GM23338 (cell line): Measurements from ENCODE around the gene AP3B2.

Source experiments
- REST ChIP-seq: IDR thresholded peaks from one replicate; pipeline ENCODE4 v1.6.1; 2018; ENCODE audit warnings: antibody characterized with exemption; ENCODE audit not compliant: unreplicated experiment
- TF ChIP-seq, protein P1 (sequence below), 2 experiments: fragments of 200-600 bp in 1 of 2; sonication (generic) in 1 of 2; conservative IDR thresholded peaks; 2 replicates each; pipeline versions ENCODE4 v1.5.1 to v1.6.1; 2016 to 2017; ENCODE audit warnings: antibody characterized with exemption in 2 of 2, low read depth in 2 of 2, mild to moderate bottlenecking in 2 of 2, moderate library complexity in 1 of 2

DNA sequence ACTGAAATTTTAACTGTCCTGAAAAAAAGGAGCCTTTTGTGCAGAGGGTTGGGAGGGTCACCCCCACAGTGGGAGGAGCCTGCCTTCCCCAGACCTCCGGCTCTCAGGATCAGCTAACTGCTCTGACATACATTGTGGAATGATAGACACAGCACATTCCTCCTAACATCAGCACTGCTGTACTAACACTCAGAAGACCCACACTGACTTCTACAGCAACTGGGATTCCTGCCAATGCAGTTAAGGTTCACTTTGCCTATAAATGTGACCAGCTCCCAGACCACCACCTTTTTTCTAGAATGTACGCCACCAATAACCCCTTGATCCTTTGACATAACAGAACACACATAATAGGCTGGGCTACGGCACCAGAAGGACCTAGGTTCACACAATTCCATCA is 65.7 kb downstream of the AP3B2 start:
- no peak for TF ChIP-seq REST
- TF ChIP-seq, protein P1, sequence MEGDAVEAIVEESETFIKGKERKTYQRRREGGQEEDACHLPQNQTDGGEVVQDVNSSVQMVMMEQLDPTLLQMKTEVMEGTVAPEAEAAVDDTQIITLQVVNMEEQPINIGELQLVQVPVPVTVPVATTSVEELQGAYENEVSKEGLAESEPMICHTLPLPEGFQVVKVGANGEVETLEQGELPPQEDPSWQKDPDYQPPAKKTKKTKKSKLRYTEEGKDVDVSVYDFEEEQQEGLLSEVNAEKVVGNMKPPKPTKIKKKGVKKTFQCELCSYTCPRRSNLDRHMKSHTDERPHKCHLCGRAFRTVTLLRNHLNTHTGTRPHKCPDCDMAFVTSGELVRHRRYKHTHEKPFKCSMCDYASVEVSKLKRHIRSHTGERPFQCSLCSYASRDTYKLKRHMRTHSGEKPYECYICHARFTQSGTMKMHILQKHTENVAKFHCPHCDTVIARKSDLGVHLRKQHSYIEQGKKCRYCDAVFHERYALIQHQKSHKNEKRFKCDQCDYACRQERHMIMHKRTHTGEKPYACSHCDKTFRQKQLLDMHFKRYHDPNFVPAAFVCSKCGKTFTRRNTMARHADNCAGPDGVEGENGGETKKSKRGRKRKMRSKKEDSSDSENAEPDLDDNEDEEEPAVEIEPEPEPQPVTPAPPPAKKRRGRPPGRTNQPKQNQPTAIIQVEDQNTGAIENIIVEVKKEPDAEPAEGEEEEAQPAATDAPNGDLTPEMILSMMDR (conservative IDR thresholded peaks at IDR 0.05; ENCODE audit: low read depth in 2 of 2): no peak
